Measurements from ENCODE around the gene CADM4. TPM values are rescaled to one million over a fixed set of nuclear protein-coding genes. Genes with fewer than 3 reads are reported as not detected.

CADM4 gene
- total and polyA plus RNA-seq, 10 of the 15 experiments (the other 5 are each of a cell fraction or from before 2014, with no cell fraction given), result 0.04 to 0.12 (median 0.08) TPM; not detected in 5

- peak in 1 of 2 experiments; percentile 76; a peak in 2 of 3 replicates for TF ChIP-seq EGR1 (IDR thresholded peaks at IDR 0.05; ENCODE audit: borderline replicate concordance in 1 of 2, low read depth in 2 of 2, low read length in 2 of 2)
- no peak for TF ChIP-seq USF2 (IDR thresholded peaks at IDR 0.05; ENCODE audit: borderline replicate concordance, low read depth, low read length)
- TF ChIP-seq, protein P1, sequence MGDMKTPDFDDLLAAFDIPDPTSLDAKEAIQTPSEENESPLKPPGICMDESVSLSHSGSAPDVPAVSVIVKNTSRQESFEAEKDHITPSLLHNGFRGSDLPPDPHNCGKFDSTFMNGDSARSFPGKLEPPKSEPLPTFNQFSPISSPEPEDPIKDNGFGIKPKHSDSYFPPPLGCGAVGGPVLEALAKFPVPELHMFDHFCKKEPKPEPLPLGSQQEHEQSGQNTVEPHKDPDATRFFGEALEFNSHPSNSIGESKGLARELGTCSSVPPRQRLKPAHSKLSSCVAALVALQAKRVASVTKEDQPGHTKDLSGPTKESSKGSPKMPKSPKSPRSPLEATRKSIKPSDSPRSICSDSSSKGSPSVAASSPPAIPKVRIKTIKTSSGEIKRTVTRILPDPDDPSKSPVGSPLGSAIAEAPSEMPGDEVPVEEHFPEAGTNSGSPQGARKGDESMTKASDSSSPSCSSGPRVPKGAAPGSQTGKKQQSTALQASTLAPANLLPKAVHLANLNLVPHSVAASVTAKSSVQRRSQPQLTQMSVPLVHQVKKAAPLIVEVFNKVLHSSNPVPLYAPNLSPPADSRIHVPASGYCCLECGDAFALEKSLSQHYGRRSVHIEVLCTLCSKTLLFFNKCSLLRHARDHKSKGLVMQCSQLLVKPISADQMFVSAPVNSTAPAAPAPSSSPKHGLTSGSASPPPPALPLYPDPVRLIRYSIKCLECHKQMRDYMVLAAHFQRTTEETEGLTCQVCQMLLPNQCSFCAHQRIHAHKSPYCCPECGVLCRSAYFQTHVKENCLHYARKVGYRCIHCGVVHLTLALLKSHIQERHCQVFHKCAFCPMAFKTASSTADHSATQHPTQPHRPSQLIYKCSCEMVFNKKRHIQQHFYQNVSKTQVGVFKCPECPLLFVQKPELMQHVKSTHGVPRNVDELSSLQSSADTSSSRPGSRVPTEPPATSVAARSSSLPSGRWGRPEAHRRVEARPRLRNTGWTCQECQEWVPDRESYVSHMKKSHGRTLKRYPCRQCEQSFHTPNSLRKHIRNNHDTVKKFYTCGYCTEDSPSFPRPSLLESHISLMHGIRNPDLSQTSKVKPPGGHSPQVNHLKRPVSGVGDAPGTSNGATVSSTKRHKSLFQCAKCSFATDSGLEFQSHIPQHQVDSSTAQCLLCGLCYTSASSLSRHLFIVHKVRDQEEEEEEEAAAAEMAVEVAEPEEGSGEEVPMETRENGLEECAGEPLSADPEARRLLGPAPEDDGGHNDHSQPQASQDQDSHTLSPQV (IDR thresholded peaks at IDR 0.05), result peak; percentile 96
- no peak for TF ChIP-seq KAT2A (conservative IDR thresholded peaks at IDR 0.05; ENCODE audit: control insufficient read depth, low read depth, low read length)
- no peak for TF ChIP-seq SUZ12 (IDR thresholded peaks at IDR 0.05; ENCODE audit: unreplicated experiment)
- TF ChIP-seq, protein P2, sequence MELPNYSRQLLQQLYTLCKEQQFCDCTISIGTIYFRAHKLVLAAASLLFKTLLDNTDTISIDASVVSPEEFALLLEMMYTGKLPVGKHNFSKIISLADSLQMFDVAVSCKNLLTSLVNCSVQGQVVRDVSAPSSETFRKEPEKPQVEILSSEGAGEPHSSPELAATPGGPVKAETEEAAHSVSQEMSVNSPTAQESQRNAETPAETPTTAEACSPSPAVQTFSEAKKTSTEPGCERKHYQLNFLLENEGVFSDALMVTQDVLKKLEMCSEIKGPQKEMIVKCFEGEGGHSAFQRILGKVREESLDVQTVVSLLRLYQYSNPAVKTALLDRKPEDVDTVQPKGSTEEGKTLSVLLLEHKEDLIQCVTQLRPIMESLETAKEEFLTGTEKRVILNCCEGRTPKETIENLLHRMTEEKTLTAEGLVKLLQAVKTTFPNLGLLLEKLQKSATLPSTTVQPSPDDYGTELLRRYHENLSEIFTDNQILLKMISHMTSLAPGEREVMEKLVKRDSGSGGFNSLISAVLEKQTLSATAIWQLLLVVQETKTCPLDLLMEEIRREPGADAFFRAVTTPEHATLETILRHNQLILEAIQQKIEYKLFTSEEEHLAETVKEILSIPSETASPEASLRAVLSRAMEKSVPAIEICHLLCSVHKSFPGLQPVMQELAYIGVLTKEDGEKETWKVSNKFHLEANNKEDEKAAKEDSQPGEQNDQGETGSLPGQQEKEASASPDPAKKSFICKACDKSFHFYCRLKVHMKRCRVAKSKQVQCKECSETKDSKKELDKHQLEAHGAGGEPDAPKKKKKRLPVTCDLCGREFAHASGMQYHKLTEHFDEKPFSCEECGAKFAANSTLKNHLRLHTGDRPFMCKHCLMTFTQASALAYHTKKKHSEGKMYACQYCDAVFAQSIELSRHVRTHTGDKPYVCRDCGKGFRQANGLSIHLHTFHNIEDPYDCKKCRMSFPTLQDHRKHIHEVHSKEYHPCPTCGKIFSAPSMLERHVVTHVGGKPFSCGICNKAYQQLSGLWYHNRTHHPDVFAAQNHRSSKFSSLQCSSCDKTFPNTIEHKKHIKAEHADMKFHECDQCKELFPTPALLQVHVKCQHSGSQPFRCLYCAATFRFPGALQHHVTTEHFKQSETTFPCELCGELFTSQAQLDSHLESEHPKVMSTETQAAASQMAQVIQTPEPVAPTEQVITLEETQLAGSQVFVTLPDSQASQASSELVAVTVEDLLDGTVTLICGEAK (IDR thresholded peaks at IDR 0.05; ENCODE audit: borderline replicate concordance), result peak; percentile 59; the same call in 1 of the 2 replicates
- TF ChIP-seq MEF2B (IDR thresholded peaks at IDR 0.05; ENCODE audit: partially characterized antibody, poor library complexity, severe bottlenecking), result peak; percentile 35
- TF ChIP-seq, protein P3, sequence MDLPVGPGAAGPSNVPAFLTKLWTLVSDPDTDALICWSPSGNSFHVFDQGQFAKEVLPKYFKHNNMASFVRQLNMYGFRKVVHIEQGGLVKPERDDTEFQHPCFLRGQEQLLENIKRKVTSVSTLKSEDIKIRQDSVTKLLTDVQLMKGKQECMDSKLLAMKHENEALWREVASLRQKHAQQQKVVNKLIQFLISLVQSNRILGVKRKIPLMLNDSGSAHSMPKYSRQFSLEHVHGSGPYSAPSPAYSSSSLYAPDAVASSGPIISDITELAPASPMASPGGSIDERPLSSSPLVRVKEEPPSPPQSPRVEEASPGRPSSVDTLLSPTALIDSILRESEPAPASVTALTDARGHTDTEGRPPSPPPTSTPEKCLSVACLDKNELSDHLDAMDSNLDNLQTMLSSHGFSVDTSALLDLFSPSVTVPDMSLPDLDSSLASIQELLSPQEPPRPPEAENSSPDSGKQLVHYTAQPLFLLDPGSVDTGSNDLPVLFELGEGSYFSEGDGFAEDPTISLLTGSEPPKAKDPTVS (IDR thresholded peaks at IDR 0.05; ENCODE audit: low read depth, low read length), result peak; percentile 70
- peak; percentile 64 for TF ChIP-seq BACH1 (IDR thresholded peaks at IDR 0.05; ENCODE audit: borderline replicate concordance)
- TF ChIP-seq FOS (IDR thresholded peaks at IDR 0.05; ENCODE audit: borderline replicate concordance, extremely low read depth, insufficient read length), result no peak
- no peak for TF ChIP-seq CEBPZ (IDR thresholded peaks at IDR 0.05; ENCODE audit: low read depth, low read length)
Measured at GRCh38 chr19:43595999-43596841, 43.4 kb downstream of the CADM4 start, which contains the start of the genes IRGQ and ZNF576 (continued).
